AG08395 (cell line): ENCODE data around the gene ALG14.

Experiments used
- DNase-seq: peaks from one replicate; pipeline ENCODE4 v3.0.0; 2012; ENCODE audit warnings: mixed read lengths, low spot score

ALG14 gene

DNA sequence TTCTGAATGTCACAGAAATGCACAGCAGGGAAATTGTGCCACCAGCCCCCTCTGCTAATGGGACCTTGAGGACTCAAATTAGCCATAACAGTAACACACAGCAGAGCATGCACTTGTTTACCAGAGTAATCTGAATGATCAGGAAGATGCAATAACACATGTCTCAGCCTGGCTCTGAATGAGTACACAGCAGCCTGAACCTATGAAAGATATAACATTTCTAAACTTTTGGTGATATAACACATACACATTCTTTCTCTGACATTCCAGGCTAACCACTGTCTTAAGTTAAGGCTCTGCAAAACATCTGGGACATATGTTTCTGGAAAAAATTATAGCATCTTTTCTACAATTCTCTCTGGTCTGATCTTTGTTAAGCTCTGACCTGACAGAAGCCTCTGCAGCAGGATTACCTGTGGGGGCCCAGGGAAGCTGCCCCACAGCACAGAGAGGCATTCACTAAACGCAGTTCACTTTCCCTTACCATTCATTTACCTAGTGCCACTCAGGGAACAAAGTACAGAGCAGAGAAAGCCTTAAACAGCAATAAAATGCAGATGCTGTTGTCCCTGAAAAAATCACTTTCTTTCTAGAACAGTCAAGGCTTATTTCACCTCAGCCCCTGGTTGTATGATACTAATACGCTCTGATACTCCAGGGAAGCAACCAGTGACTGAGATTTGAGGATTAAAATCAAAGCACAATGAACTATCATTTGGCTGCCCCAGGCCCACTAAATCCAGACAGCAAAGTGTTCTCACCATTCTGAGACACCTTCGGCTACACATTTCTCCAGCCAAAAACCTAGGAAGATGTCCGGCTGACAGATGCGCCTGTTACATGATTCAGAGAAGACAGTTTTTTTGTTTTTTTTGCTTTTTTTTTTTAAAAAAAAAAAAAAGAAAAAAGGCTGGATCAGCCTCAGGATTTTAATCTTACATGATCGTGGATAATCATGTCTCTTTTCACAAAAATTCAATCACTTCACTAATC is 91.9 kb downstream of the ALG14 start:
- no peak for DNase-seq

DNA sequence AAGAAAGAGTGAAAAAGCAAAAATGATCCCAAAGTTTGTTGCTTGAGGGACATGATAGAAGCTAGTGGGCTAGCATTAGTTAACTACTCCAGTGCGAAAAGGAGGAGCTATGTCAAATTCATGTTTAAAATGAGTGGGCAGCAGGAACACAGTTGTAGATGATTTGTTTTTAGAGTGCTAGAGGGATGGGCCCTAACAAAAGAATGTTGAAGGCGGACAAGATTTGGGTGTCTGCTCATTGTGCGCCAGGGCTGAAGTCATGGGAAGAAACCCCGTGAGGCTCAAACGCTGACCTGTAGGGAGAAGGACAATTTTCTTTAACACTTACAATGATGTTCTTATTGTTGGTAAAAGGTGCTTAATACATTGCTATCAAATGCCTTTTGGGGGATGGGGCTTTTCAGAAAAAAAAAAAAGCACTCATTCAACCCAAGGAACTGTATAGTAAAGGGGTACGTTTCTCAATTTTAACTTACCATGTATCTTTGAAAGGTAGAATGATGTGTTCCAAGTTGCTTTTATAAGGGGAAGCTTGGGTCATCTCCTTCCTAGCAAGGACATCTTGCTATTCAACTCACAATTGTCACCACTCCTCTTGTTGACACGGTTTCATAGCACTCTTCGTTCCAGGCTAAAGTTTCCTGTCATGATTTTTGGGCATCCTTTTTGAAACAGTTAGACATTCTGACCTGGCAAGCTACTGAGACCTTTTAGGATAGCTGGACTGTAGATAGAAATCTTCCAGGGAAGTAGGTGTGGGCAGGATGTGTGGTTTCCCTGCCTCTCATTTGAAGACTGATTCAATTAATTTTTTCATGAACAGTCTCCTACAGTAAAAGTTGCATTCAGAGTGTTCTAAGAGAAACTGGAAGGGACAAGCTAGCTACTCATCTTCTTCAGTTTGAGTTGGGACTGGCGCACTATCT is 92.8 kb downstream of the ALG14 start:
- DNase-seq: no peak

DNA sequence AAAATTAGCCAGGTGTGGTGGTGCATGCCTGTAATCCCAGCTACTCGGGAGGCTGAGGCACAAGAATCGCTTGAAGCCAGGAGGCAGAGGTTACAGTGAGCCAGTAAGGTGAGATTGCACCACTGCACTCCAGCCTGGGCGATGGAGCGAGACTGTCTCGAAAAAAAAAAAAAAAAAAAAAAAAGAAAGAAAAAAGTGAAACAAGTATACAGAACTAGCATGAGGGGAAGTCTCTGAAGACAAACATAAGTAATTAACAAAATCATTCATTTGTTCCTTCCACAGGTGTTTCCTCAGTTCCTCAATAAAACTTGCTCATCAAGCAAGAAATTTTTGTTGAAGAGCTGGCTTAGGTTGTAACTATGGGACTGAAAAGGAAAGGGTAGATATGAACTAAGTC is 93.6 kb downstream of the ALG14 start:
- no peak for DNase-seq

DNA sequence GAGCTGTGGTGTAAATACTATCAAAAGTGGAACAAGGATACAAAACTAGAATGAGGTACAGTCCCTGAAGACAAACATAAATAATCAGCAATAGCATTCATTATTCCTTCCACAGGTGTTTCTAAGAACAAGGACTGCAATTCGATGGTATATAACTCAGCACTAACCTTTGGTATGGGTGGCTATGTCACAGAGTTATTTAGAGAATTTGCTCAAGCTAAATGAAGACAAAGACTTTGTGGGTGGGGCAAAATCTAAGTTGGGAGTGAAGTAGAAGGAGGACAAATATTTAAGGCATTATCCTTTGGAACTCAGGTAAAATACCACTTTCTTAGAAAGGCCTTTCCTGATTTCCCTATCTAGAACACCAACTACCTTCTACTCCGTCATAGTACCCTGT is 94.3 kb downstream of the ALG14 start:
- DNase-seq: no peak

DNA sequence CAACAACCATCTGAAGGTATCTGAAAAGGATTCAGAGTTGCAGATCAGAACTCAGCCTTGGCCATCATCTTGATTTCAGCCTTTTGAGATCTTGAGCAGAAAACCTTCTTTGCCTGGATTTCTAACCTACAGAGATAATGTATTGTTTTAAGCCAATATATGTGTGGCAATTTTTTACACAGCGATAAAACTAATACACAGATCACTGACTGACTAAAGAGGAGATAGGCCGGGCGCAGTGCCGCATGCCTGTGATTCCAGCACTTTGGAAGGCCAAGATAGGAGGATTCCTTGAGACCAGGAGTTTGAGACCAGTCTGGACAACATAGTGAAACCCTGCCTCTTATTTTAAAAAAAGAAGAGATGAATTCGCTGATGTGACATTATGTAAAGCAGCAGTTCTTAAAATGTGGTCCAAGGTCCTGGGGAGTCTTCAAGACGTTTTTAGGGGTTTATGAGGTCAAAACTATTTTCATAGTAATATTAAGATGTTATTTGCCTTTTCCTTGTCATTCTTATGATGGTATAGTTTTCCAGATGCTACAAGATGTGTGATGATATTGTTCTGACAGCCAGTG is 95.7 kb downstream of the ALG14 start:
- no peak for DNase-seq

DNA sequence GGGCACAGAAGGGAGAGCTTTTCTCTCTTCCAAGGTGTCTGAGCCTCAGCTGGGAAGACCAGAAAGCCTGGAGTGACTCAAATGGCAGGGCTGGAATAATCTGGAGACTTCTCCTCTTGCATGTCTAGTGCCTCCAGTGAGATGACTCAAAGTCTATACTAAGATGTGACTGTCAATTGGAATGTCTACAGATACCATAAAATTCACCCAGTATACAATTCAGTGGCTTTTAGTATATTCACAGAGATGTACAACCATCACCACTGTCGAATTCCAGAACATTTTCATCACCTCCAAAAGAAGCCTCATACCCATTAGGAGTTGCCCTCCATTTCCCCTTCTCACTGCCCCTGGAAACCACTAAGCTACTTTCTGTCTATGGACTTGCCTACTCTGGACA is 97.9 kb downstream of the ALG14 start:
- peak; percentile 82 for DNase-seq

DNA sequence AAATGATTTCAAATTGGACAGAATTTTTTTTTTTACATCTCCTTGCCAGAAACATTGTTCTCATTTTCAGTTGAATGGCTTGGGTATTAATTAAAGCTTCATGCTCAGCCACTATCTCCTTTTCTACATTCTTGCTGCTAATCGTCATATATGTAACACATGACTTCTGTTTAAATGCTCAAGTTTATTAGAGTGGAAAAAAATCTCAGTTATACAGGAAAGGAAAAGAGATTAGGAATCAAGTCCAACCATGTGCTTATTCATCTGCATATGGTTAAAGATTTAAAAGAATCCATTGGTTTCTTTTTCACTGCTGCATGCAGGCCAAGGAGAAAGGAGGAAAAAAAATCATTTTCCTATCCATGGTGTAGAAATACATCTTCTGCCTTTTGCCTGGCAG is 98.5 kb downstream of the ALG14 start:
- peak; percentile 40 for DNase-seq

DNA sequence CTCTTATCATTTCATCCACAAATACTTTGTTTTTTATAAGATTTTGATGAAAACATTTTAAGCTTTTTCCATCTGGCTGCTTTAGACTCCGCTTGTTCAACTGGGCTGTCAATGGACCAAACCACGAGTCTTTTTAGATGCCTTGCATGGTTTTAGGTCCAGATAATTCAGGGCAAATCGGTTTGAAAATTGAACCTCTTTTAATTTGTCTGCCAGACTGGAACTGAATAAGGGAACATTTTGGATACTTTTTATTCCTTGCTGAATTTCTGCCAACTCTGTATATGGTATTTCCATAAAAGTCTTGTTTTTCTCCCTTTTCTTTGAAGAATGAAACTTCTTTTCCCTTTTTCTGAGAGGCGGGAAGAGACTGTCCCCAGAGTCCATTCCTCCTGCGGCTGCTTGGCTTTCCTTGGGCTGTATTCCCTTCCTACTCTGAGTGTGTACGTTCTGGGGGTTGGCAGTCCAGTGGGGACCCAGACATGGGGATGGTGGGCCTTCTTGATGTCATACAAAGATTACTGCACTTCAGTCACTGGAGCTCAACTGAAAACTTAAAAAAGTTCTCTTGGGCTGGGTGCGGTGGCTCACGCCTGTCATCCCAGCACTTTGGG is 99.3 kb downstream of the ALG14 start:
- DNase-seq: no peak

DNA sequence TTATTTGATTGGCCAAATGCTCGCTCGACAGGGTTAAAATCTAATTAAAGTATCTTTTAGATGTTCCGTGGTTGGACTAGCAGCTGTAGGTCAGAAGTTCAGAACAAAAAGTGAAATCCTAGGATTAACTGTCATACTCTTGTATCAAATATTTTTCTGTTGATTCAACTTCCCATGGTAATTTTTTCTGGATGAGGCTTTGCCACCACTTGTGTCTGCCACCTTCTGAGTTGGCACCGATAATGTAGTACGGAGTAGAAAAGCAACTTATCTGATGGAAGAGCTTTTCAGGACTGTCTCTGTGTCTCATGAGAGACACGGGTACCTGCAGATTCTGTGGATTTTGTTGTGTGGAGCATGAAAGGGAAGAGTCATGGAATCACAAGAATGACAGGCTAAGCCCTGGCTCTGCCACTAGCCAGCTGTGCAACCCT is 101.2 kb downstream of the ALG14 start:
- DNase-seq: peak; percentile 66

DNA sequence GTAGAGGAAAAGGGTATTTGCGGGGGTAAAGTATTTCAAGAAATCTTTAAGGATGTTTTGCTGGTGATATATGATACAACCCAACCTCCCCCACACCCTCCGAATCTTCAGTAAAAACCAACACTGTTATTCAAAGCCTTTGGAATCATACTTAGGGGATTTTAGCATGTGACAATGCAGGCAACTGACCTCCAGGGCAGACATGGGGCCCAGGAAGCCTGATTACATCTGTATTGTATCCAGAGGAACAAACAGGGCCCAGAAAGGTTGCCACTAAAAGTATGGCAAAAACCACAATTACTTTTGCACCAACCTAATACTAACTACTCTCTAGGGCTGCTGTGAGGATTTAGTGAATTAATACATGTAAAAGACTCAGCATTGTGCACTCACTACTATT is 102.0 kb downstream of the ALG14 start:
- no peak for DNase-seq

DNA sequence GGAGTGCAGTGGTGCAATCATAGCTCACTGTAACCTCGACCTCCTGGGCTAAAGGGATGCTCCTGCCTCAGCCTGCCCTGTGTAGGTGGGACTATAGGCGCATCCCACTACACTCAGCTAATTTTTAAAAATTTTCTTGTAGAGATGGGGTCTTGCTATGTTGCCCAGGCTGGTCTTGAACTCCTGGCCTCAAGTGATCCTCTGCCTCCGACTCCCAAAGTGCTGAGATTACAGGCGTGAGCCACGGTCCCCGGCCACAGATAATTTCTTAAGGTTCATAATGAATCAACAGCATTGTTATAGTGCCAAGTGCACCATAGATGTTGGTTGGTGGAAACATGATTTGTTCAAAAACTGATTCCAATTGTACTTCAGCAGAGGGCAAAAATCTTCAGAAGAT is 103.6 kb downstream of the ALG14 start:
- DNase-seq: no peak

DNA sequence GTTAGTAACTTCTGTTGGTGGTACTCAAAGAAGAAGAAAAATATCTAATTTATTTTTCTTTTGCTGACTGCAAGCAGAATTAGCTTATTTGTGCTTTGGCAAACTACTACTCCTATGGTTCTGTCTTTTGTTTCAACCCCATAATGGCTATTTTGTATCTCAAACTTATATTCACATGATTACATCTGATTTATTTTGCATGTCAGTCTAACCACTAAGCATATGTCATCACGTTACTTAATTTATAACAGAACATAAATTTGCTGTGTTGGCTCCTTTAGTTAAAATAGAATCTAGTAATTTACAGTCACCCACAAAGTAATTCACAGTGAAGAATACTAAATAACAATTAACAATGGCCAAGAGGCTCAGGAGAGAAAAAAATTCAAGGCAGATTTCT is 106.7 kb downstream of the ALG14 start:
- no peak for DNase-seq

DNA sequence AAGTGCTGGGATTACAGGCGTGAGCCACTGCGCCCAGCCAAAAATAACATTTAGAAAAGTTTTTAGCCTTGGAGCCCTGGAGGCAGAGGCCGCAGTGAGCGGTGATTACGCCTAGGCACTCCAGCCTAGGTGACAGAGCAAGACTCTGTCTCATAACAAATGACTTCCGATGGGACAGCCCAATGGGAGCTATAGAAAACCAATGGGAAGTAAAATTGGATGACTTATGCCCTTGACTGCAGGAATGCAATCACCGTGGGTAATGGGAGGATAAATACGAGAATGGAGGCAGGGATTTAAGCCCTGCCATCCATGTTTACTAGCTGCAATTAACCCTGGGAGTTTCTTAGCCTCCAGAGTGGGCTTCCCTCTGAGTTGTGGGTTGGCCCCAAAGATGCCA is 108.9 kb downstream of the ALG14 start:
- DNase-seq: no peak

DNA sequence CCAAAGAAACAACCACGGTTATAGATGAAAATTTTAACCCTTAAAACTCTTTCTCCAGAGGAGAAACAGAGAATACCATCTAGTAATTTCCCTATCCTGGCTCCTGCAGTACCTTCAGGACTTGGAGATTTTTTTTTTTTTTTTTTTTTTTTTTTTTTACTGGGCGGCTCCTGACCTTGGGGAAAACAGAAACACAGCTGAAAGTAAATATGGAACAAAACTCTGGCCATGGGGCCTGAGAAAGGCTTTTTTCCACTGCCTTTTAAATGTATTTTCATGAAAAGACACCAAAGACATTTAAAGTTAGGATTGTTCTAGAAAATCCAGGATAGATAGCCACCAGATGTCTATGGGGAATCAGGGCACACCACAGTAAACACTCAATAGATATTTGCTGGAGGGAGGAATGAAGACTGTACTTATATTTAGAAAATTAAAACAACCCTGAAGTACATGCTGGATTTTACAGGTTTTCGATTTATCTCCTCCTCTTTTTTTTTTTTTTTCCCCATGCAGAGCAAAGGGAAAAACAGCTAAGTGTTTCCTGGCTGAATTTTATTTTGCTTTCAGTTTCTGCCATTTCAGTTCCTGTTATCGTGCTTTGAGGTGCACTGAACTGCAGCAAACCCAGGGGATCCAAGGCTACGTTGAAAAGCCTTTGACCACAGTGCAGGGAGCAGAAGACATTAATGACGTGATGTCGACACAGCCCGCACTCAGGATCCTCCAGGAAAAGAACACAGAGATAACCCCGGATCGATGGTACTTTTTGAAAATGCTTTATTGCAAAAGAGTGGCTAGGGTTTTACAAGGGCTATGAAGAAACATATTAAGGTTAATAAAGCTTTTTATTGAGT is 110.1 kb downstream of the ALG14 start:
- DNase-seq: peak; percentile 43

DNA sequence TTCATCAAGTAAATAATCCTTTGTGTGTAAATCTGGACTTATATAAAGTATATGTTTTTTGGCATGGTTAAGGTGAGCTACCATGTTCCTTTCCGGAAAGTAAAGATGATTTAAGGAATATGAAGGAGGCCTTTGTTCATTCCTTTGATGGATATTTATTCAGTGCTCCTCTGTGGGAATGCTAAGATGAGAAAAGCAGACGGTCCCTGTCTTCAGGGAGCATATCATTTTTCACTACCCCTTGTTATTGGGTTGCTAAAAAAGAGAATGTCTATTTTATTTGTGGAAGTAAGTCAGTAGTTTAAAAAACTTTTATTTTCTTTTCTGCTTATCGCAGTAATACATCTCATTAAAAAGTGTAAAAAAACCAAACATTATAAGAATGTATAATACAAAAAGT is 110.8 kb downstream of the ALG14 start:
- DNase-seq: no peak

DNA sequence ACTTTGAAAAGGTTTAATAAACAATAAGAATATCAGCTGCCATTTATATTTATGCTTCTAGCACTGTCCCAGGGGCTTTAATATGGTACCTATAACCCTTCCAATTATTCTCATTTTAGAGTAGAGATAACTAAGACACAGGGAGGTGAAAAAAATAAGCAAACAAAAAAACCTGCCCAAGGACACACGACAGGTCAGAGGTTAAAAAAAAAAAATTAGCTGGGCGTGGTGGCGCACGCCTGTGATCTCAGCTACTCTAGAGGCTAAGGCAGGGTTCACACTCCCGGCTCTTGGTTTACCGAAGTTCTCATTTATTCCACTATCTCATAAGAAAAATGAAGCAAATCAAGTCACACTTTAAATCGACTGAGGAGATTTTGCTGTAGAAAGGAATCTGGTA is 111.2 kb downstream of the ALG14 start:
- DNase-seq: no peak

DNA sequence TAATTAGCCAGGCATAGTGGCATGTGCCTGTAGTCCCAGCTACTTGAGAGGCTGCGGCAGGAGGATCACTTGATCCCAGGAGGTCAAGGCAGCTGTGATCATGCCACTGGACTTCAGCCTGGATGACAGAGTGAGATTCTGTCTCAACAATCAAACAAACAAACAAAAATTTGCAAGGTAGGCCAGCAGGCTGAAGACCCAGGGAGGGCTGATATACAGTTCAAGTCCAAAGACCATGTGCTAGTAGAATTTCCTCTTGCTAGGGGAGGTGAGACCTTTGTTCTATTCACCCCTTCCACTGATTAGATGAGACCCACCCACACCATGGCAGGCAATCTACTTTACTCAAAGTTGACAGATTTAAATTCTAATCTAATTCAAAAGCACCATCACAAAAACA is 114.7 kb downstream of the ALG14 start:
- DNase-seq: no peak

DNA sequence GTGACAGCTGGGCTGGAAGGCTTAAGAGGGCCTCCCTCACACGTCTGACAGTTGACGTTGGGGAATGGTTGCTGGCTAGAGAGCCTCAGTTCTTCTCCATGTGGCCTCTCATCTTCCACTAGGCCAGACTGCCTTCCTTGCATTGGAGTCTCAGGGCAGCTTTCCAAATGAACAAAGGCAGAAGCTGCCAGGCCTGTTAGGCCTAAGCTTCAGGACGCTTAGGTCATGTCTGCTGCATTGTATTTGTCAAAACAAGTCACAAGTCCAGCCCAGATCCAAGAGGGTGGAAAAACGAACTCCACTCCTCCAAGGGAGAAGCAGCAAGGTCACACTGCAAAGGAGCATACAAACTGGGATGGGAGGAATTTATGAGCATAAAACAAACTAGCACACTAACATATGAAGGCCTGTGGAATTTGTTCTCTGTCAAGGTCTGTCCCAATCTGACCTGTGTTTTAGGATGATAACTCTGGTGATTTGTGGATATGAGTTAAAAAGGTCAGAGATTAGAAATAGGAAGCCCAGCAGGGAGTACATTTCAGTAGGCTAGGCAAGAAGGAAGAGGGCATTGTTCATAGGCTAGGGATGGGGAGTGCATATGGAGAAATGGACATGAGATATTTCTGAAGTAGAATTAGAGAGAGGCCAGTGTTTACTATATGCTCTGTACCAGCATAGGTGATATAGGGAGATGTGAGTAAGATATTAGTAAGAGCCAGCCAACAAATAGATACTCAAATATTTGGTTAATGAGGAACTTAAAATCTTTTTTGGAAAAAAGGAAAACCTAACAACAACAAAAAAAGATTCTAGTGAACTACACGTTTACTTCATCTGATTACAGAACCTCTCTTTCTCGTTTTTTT is 116.8 kb downstream of the ALG14 start:
- no peak for DNase-seq

DNA sequence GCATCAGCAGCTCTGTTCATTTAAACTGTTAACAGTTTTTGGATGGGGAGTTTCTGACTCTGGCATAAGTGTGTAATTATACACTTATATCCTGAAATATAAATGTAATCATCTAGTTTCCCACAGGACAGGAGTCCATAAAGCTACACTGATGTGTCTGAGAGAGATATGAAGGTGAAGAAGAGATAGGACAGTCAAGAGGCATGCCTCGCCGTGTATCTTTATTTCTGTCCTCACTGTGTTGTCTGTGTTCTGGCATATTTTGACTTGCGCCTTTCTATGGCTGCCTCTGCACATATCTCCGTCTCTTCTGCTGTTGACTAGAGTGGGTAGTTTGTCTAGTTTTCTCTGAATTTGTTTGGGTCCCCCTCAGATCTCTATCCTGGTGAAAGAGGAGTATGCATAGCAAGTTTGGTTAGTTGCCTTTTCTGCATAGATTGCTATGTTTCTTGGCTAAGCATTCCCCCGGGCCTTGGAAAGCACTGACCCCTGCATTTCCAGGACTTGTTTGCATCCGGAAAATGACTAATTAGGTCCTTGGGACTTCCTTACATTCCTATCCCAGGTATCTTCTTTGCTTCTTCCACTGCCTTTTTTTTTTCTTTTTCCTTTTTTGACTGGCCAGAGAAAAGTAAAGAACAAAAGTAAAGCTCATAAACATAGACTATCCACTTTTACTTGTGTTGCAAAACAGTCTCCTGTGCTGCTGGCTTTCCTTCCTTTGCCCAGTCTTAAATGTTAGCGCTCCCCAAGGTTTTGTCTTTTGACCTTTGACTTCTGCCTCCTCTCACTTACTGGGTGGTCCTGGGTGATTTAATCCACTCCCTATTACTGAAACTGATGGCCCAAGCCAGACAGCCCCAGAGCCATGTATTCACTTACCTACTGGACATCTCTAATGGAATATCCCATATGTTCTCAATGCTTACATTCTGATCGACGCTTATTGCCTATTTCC is 118.2 kb downstream of the ALG14 start:
- DNase-seq: no peak
